ENCODE data around the gene ZNF189.

Gene ZNF189

DNA sequence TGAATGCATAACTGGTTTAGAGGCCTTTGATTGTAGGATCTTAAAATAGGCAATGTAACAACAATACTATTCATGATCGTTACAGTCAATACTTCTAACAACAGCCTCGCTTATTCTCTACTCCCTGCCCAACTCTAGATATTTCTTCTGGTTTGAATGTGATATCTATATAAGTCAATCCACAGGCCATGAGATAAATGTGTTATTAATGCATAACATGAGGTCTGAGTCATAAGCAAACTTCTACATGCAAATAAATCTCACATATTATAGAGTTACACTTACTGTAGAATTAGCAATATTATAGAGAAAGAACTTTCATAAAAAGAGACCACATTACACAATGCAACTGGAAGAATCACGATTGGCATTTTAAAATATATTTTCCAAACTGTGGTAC is 39.9 kb downstream of the ZNF189 start:
- Histone ChIP-seq H3K4me2 (ENCODE audit: low read length) (0 out of 2 replicates have a peak overlapping the region, but pooled peaks have one; percentile 25), H3K9ac (ENCODE audit: low read length) (no peak overlapping the region), H2AFZ (ENCODE audit: low read depth, low read length) (no peak overlapping the region), H3K27me3 (ENCODE audit: low read depth, low read length) (no peaks in the 10 kb centered on the region), H3K27ac (ENCODE audit: low read length) (no peak overlapping the region), H3K36me3 (replicated peaks; ENCODE audit: low read depth, low read length) (no peaks in the 10 kb centered on the region), H4K20me1 (ENCODE audit: insufficient read depth, low read length) (no peaks in the 10 kb centered on the region), H3K4me1 (ENCODE audit: low read length) (peaks cover 20% of the 10 kb centered on the region), H3K4me3 (ENCODE audit: low read length) (no peak overlapping the region), H3K9me3 (ENCODE audit: insufficient read depth, low read length) (no peaks in the 10 kb centered on the region), H3K79me2 (ENCODE audit: low read length) (no peaks in the 10 kb centered on the region)
- TF ChIP-seq EZH2phosphoT487 (IDR thresholded peaks at IDR 0.05; ENCODE audit: low read depth) = no peak
- TF ChIP-seq, protein P1, sequence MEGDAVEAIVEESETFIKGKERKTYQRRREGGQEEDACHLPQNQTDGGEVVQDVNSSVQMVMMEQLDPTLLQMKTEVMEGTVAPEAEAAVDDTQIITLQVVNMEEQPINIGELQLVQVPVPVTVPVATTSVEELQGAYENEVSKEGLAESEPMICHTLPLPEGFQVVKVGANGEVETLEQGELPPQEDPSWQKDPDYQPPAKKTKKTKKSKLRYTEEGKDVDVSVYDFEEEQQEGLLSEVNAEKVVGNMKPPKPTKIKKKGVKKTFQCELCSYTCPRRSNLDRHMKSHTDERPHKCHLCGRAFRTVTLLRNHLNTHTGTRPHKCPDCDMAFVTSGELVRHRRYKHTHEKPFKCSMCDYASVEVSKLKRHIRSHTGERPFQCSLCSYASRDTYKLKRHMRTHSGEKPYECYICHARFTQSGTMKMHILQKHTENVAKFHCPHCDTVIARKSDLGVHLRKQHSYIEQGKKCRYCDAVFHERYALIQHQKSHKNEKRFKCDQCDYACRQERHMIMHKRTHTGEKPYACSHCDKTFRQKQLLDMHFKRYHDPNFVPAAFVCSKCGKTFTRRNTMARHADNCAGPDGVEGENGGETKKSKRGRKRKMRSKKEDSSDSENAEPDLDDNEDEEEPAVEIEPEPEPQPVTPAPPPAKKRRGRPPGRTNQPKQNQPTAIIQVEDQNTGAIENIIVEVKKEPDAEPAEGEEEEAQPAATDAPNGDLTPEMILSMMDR (IDR thresholded peaks at IDR 0.05; ENCODE audit: low read depth, low read length) = no peak

DNA sequence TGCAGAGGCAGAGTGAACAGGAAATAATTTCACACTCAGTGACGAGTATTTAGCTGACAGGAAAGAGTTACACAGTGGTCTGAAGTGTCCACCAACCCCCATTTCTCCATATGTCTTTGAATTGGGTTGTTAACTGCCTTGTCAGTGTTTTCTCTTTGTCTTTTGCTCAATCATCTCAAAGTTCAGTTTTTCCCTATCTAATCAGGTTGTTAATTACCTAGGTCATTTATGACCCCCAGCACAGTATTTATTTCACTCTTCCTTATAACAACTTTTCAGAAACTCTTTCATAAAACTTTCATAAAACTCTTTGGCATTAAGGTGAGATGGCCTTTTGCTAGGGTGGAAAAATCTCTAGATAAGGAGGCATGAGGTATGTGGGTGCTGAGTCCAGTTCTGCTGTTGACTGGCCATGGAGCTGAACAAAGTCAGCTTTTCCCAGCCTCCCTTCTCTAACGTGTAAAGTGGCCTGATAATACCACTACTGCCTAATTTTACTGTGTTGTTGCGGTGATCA is 42.1 kb downstream of the ZNF189 start:
- Histone ChIP-seq H3K4me1 (ENCODE audit: low read length) (peaks cover 14% of the 10 kb centered on the region), H3K4me2 (ENCODE audit: low read length) (no peak overlapping the region), H2AFZ (ENCODE audit: low read depth, low read length) (no peak overlapping the region), H3K9me3 (ENCODE audit: insufficient read depth, low read length) (no peaks in the 10 kb centered on the region), H3K79me2 (ENCODE audit: low read length) (no peaks in the 10 kb centered on the region), H3K27ac (ENCODE audit: low read length) (no peak overlapping the region), H3K27me3 (ENCODE audit: low read depth, low read length) (no peaks in the 10 kb centered on the region), H4K20me1 (ENCODE audit: insufficient read depth, low read length) (no peaks in the 10 kb centered on the region), H3K36me3 (replicated peaks; ENCODE audit: low read depth, low read length) (no peaks in the 10 kb centered on the region), H3K9ac (ENCODE audit: low read length) (no peak overlapping the region), H3K4me3 (ENCODE audit: low read length) (no peak overlapping the region)
- TF ChIP-seq, protein P1 (IDR thresholded peaks at IDR 0.05; ENCODE audit: low read depth, low read length) = no peak

DNA sequence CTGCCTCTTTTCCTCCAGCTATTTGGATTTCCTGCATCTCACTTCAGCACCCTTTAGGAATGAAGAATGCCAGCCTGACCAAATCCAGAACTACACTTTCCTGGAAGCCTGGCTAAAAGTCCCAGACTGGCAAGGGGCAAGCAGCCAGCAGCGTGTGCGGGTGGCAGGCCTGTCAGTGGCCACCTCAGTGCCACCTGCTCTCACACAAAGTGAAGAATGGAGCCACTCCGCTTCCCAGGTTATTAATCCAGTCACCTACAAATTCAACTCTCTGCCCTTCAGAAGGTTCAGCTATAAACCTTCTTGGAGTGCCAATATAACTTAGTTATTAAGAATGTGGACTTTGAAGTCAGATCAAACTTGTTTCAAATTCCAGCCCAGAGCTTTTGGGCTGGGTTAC is 43.7 kb downstream of the ZNF189 start:
- H3K4me3 ChIP-seq (ENCODE audit: low read length) = no peak overlapping the region

DNA sequence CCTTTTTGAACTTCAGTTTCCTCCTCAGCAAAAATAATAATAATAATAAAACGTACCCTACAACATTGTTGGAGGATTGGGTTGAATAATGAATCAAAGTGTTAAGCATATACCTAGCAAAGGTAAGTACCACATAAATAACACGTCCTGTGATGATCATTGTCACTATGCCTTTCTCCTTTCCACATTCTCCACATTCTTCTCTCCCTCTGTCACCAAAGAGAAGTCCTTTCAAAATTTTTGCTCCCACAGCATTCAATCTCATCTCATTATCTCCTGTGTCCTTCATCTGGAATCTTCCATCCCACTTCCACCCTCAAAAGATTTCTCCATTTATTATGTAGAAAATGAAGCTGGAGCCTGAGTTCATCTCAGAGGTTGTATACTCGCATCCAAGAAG is 44.1 kb downstream of the ZNF189 start:
- Histone ChIP-seq H3K4me1 (ENCODE audit: low read length) (peaks cover 15% of the 10 kb centered on the region), H3K9ac (ENCODE audit: low read length) (no peak overlapping the region), H3K79me2 (ENCODE audit: low read length) (no peaks in the 10 kb centered on the region), H3K4me3 (ENCODE audit: low read length) (no peak overlapping the region), H2AFZ (ENCODE audit: low read depth, low read length) (no peak overlapping the region), H3K4me2 (ENCODE audit: low read length) (no peak overlapping the region), H3K36me3 (replicated peaks; ENCODE audit: low read depth, low read length) (no peaks in the 10 kb centered on the region), H3K9me3 (ENCODE audit: insufficient read depth, low read length) (no peaks in the 10 kb centered on the region), H3K27ac (ENCODE audit: low read length) (no peak overlapping the region), H4K20me1 (ENCODE audit: insufficient read depth, low read length) (no peaks in the 10 kb centered on the region), H3K27me3 (ENCODE audit: low read depth, low read length) (no peaks in the 10 kb centered on the region)
- TF ChIP-seq EZH2phosphoT487 (IDR thresholded peaks at IDR 0.05; ENCODE audit: low read depth) = no peak
- TF ChIP-seq, protein P1 (IDR thresholded peaks at IDR 0.05; ENCODE audit: low read depth, low read length) = no peak

More for the DNA sequence above, 43.7 kb downstream of the ZNF189 start:
- no peaks in the 10 kb centered on the region for H4K20me1 ChIP-seq (ENCODE audit: insufficient read depth, low read length)
- H3K79me2 ChIP-seq (ENCODE audit: low read length) = no peaks in the 10 kb centered on the region
- no peaks in the 10 kb centered on the region for H3K36me3 ChIP-seq (replicated peaks; ENCODE audit: low read depth, low read length)
- no peak overlapping the region for H2AFZ ChIP-seq (ENCODE audit: low read depth, low read length)
- no peak overlapping the region for H3K4me2 ChIP-seq (ENCODE audit: low read length)
- peaks cover 15% of the 10 kb centered on the region for H3K4me1 ChIP-seq (ENCODE audit: low read length)
- no peak overlapping the region for H3K27ac ChIP-seq (ENCODE audit: low read length)
- no peaks in the 10 kb centered on the region for H3K27me3 ChIP-seq (ENCODE audit: low read depth, low read length)
- no peaks in the 10 kb centered on the region for H3K9me3 ChIP-seq (ENCODE audit: insufficient read depth, low read length)
- H3K9ac ChIP-seq (ENCODE audit: low read length) = no peak overlapping the region
- no peak for TF ChIP-seq EZH2phosphoT487 (IDR thresholded peaks at IDR 0.05; ENCODE audit: low read depth)
- TF ChIP-seq, protein P1 (IDR thresholded peaks at IDR 0.05; ENCODE audit: low read depth, low read length) = no peak

Measured in OCI-LY3 (cell line).